SU-DHL-6 (cell line): ENCODE measurements around the gene SMAD7.

Experiments
- H2AFZ ChIP-seq: fragments of 200-600 bp; sonication (generic); 2 replicates; pipeline ENCODE4 v1.6.1; 2014; ENCODE audit warnings: low read depth, mild to moderate bottlenecking, moderate library complexity, mixed read lengths, antibody characterized with exemption, low read length; ENCODE audit not compliant: severe bottlenecking
- H3F3A ChIP-seq: fragments of 200-600 bp; shearing (Covaris generic); 2 replicates; pipeline ENCODE4 v1.6.0; 2016; ENCODE audit warnings: antibody characterized with exemption, mild to moderate bottlenecking; ENCODE audit not compliant: insufficient read depth
- H3K27ac ChIP-seq: fragments of 200-600 bp; sonication (generic); 2 replicates; pipeline ENCODE4 v1.5.1; 2016; ENCODE audit warnings: low read depth, mild to moderate bottlenecking, low read length, moderate library complexity, mixed read lengths
- H3K27me3 ChIP-seq: fragments of 200-600 bp; sonication (generic), shearing (Covaris generic); 2 replicates; pipeline ENCODE4 v1.6.0; 2014; ENCODE audit warnings: mild to moderate bottlenecking, low read length
- H3K36me3 ChIP-seq: fragments of 200-600 bp; sonication (generic); 2 replicates; pipeline ENCODE4 v1.6.1; 2014; ENCODE audit warnings: mild to moderate bottlenecking, low read length, mixed read lengths
- H3K4me2 ChIP-seq: fragments of 300-600, 200-600 bp; shearing (Covaris generic), sonication (generic); 2 replicates; pipeline ENCODE4 v1.6.0; 2014; ENCODE audit warnings: low read length, low read depth, mild to moderate bottlenecking; ENCODE audit not compliant: poor library complexity, severe bottlenecking
- H3K4me3 ChIP-seq: fragments of 200-600 bp; sonication (generic); 2 replicates; pipeline ENCODE4 v1.5.1; 2014; ENCODE audit warnings: antibody characterized with exemption, low read length, mild to moderate bottlenecking, mixed read lengths; ENCODE audit not compliant: insufficient read depth, poor library complexity, severe bottlenecking
- H3K79me2 ChIP-seq: fragments of 200-600 bp; sonication (generic); 2 replicates; pipeline ENCODE4 v1.6.1; 2014; ENCODE audit warnings: mild to moderate bottlenecking, low read length, moderate library complexity; ENCODE audit not compliant: insufficient read depth
- H3K9ac ChIP-seq: fragments of 200-600 bp; sonication (generic); 2 replicates; pipeline ENCODE4 v1.7.0; 2014; ENCODE audit warnings: mild to moderate bottlenecking, low read length
- H3K9me2 ChIP-seq: fragments of 200-600 bp; sonication (generic); replicated peaks from 2 replicates; pipeline ENCODE4 v1.6.1; 2014; ENCODE audit warnings: low read length; ENCODE audit not compliant: insufficient read depth
- H3K9me3 ChIP-seq: fragments of 200-600 bp; sonication (generic); 2 replicates; pipeline ENCODE4 v1.6.1; 2014; ENCODE audit warnings: low read length, mixed read lengths; ENCODE audit not compliant: insufficient read depth
- H4K20me1 ChIP-seq: fragments of 200-600 bp; sonication (generic); 2 replicates; pipeline ENCODE4 v1.6.1; 2014; ENCODE audit warnings: low read depth, mild to moderate bottlenecking, antibody characterized with exemption, low read length, moderate library complexity, mixed read lengths
- EZH2phosphoT487 ChIP-seq: fragments of 200-600 bp; sonication (generic), shearing (Covaris generic); conservative IDR thresholded peaks from 2 replicates; pipeline ENCODE4 v1.6.1; 2018; ENCODE audit warnings: mild to moderate bottlenecking, antibody characterized with exemption, low read length, moderate library complexity, mixed read lengths
- TF ChIP-seq, protein P1 (sequence below): fragments of 200-600 bp; sonication (generic); IDR thresholded peaks from one replicate; pipeline ENCODE4 v1.5.1; 2017; ENCODE audit warnings: antibody characterized with exemption, mild to moderate bottlenecking, low read length, moderate library complexity; ENCODE audit not compliant: insufficient read depth, poor library complexity, severe bottlenecking

The SMAD7 gene

DNA sequence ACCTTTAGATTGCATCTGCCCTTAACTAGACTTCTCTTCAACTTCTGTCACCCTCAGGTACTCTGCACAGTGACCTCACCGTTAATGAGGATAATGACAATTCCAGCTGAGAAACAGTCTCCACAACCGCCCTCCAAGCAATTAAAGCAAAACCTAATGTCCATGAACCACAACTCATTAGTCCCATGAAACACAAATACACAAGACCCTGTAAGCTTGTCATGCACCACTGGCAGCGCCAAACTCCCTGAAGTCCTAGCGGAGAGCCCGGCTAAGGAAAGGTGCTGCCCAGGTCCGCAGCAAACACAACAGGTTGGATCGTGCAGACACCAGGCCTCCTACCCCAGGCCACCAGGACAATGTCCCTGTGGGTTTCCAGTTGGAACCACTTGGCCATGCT, 7.4 kb downstream of the SMAD7 start:
- H3K9ac ChIP-seq: no peak overlapping the region

DNA sequence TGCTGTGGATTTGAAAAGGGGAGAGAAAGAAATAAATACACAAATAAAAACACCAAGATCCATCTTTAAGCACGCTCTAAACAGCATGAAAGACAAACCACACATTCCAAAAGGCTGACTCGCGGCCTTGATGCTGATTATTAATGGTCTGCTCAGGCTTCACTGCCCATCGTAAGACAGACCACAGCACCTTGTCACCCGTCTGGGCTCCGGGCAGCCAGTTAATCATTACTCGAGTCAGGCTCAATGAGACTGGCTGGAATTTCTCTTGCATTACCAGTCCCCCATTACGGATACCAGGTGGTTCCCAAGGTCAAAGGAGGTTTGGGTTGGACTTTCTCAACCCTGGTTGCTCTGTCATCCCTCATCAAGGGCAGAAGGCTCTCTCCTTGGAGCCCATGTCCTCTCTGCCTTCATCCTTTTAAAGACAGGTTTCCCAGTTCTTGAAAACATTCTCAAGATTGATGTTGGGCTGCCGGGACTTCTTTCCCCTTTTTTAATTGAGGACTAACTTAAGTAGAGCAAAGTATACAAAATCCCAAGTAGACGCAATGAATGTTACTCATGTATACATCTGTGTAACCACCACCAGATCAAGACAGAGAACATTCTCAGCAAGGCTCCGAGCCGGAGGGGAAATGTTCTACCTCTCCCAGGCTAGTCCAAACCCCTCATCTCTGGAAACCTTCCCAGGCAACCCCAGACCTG, 8.1 kb downstream of the SMAD7 start:
- Histone ChIP-seq H3F3A (0 out of 2 replicates have a peak, but pooled peaks cover 4% of the 10 kb centered on the region), H3K4me3 (no peak overlapping the region), H3K27me3 (no peaks in the 10 kb centered on the region), H3K9me3 (no peaks in the 10 kb centered on the region), H3K27ac (no peak overlapping the region), H3K79me2 (0 out of 2 replicates have a peak, but pooled peaks cover 8% of the 10 kb centered on the region), H3K36me3 (0 out of 2 replicates have a peak, but pooled peaks cover 5% of the 10 kb centered on the region), H3K9me2 (no peaks in the 10 kb centered on the region), H2AFZ (no peak overlapping the region), H3K9ac (no peak overlapping the region), H4K20me1 (peaks cover 3% of the 10 kb centered on the region; the same call in 1 of the 2 replicates), H3K4me2 (no peak overlapping the region)
- TF ChIP-seq, protein P1, sequence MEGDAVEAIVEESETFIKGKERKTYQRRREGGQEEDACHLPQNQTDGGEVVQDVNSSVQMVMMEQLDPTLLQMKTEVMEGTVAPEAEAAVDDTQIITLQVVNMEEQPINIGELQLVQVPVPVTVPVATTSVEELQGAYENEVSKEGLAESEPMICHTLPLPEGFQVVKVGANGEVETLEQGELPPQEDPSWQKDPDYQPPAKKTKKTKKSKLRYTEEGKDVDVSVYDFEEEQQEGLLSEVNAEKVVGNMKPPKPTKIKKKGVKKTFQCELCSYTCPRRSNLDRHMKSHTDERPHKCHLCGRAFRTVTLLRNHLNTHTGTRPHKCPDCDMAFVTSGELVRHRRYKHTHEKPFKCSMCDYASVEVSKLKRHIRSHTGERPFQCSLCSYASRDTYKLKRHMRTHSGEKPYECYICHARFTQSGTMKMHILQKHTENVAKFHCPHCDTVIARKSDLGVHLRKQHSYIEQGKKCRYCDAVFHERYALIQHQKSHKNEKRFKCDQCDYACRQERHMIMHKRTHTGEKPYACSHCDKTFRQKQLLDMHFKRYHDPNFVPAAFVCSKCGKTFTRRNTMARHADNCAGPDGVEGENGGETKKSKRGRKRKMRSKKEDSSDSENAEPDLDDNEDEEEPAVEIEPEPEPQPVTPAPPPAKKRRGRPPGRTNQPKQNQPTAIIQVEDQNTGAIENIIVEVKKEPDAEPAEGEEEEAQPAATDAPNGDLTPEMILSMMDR: no peak
- TF ChIP-seq EZH2phosphoT487: no peak

More for the DNA sequence above, 7.4 kb downstream of the SMAD7 start:
- Histone ChIP-seq H3K79me2 (0 out of 2 replicates have a peak, but pooled peaks cover 8% of the 10 kb centered on the region), H3K36me3 (0 out of 2 replicates have a peak, but pooled peaks cover 5% of the 10 kb centered on the region), H2AFZ (no peak overlapping the region), H3K9me2 (no peaks in the 10 kb centered on the region), H3K9me3 (no peaks in the 10 kb centered on the region), H4K20me1 (peaks cover 9% of the 10 kb centered on the region; the same call in 1 of the 2 replicates), H3K27me3 (no peaks in the 10 kb centered on the region), H3K27ac (no peak overlapping the region), H3F3A (0 out of 2 replicates have a peak, but pooled peaks cover 4% of the 10 kb centered on the region), H3K4me3 (no peak overlapping the region), H3K4me2 (no peak overlapping the region)
- TF ChIP-seq, protein P1: no peak
- no peak for TF ChIP-seq EZH2phosphoT487

GRCh38 chr18:48942086-48942485, 8.7 kb downstream of the SMAD7 start:
- no peaks in the 10 kb centered on the region for H3K9me3 ChIP-seq
- TF ChIP-seq EZH2phosphoT487: no peak
- TF ChIP-seq, protein P1: no peak
- no peaks in the 10 kb centered on the region for H3K9me2 ChIP-seq
- H3F3A ChIP-seq: 0 out of 2 replicates have a peak, but pooled peaks cover 4% of the 10 kb centered on the region
- no peak overlapping the region for H3K9ac ChIP-seq
- no peak overlapping the region for H2AFZ ChIP-seq
- H4K20me1 ChIP-seq: no peaks in the 10 kb centered on the region; the same call in 1 of the 2 replicates
- H3K79me2 ChIP-seq: 0 out of 2 replicates have a peak, but pooled peaks cover 7% of the 10 kb centered on the region
- no peak overlapping the region for H3K27ac ChIP-seq
- H3K27me3 ChIP-seq: no peaks in the 10 kb centered on the region
- H3K4me3 ChIP-seq: no peak overlapping the region
- no peak overlapping the region for H3K4me2 ChIP-seq
- H3K36me3 ChIP-seq: 0 out of 2 replicates have a peak, but pooled peaks cover 3% of the 10 kb centered on the region
